ENCODE data around the gene R3HDM2. TPM values are rescaled to one million over a fixed set of nuclear protein-coding genes. Genes with fewer than 3 reads are reported as not detected.

The R3HDM2 gene
- total RNA-seq, 1 experiment from 2014 or later, result 16.6 TPM

DNA sequence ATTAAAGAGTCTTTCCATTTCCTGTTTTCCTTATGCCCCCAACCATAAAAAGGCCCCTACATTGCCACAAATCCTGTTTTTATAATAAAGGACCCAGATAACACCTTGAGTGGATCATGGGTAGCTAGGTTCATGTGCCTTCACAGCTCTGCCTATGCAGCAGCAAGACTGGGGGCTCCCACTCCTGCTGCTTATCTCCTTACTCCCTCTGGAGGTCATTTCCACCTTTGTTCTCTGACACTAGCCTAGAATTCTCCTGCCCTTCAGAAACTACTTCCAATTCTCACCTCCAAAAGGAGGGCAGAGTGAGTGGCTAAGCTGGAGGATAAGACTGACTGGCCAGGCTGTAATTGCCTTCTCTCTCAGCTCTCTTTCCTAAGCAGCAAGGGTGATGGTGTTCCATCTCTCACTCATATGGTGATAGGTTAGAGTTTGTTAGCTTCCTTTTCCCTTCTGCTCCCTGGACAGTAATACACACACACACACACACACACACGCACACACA, 159.8 kb downstream of the R3HDM2 start:
- DNase-seq (ENCODE audit: low read depth), result no peak

DNA sequence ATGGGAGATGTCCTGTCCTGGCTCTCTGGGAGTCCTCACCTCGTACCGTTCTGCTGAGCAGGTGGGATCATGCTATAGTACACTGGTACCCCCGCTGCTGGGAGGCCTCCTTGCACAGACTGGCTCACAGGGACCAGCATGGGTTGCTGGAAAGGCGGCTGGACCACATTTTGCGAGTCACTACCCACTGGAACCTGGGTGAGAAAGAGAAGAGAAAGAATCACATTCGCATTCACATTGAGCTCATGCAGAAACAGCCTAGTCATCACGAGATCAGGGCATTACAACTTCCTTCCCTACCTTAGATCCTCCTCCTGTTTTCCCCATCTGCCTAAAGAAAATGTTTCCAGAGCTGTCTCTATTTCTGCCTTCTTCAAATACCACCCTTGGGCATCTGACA, 162.6 kb downstream of the R3HDM2 start:
- peak; percentile 60 for DNase-seq (ENCODE audit: low read depth)

DNA sequence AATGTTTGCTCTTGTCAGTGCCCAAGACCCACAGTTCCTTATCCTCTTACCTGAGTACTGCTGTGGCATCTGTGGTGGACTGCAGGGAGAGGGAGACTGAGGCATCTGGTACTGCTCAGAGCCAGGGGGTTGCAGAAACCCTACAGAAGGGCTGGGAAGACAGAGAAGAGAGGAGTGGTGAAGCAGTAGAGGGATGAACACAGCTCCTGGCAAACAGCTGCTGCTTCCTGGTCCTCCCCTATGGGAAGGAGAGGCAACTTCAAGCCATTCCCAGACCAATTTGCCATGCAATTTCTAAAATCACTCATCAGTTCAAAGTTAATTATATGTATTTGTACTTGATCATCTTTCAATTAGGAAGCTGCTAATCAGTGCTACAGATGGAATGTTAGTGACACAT, 164.2 kb downstream of the R3HDM2 start:
- no peak for DNase-seq (ENCODE audit: low read depth)

DNA sequence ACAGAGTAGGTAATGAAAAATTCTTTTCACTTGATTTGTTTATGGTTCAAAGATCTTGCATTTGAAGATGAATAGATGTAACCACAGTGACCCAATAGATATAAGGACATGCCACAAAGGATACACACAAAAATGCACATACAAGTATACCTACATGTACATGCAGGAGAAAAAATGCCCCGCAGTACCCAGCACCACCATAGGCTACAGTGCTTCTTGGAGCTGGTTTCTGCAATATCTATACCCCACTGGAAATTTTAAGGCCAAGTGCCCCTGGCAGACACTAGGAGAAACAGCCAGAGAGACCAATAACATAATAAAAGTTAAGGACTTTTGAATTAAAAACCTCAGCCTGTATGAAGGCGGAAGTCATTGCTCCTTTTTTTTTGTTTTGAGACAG, 167.7 kb downstream of the R3HDM2 start:
- no peak for DNase-seq (ENCODE audit: low read depth)

DNA sequence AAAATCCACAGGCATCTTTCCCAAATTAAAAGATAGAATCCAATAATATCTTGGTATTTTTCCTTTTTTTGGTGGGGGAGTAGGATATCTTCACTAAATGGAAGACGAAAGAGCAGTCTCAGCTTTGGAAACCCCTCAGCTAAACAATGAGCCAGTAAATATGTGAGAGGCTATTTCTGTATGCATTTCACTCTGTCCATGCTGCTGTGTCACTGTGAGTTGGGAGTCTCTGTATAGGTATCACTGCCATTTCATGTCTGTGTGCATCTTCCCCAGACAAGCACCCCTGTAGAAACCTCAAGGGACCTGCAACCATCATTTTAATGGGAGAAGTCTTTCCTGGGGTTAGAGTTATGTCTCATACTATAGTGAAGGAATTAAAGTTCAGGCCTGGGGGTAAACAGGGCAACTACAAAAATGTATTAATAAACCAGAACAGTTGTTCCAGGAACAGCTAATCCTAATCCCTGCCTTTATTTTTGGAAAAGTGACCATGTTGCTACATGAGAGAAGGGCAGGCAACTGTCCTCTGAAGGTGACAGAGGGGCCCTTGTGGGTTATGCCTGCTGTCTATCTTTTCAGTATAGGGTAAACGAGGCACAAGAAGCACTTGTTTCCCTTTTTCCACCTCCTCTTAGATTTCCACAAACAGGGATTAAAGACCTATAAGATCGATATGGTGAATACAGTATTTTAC, 168.6 kb downstream of the R3HDM2 start:
- no peak for DNase-seq (ENCODE audit: low read depth)

DNA sequence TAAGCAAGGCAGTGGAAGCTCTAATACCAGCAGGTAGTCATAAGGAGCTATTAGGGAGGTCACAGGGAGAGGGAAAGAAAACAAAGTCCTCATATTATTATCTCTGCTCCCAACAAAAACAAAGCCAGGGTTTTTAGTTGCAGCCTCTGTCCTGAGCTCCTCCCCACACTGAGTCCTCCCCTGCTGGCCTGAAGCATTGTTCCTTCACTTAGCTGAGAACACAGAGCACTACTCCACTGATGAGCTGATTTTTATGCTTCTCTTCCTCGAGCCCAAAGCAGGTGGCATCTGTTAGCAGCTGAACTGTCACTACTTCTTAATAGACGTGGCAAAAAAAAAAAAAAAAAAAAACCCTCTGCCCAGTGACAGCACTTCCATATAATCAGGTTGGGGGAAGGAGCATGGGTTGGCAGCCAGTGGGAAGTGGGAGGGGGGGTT, 169.4 kb downstream of the R3HDM2 start:
- DNase-seq (ENCODE audit: low read depth), result no peak

DNA sequence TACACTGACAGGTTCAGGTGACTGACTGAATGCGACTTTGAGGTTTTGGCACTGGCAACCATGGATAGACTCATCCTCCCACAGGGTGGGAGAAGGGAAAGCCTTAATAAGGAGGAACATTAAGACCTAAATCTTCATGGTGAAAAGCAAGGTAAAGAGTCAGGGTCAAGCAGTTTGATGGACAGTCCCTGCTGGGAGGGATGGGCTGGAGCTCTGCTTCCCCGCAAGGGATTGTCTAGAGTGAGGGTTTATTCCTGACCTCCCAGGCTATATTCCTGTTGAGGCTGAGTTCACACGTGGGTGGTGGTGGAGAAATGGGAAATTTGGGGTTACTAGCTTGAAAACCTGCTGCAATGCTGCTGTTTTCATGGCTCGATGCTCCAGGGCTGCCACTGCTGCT, 170.5 kb downstream of the R3HDM2 start:
- no peak for DNase-seq (ENCODE audit: low read depth)

DNA sequence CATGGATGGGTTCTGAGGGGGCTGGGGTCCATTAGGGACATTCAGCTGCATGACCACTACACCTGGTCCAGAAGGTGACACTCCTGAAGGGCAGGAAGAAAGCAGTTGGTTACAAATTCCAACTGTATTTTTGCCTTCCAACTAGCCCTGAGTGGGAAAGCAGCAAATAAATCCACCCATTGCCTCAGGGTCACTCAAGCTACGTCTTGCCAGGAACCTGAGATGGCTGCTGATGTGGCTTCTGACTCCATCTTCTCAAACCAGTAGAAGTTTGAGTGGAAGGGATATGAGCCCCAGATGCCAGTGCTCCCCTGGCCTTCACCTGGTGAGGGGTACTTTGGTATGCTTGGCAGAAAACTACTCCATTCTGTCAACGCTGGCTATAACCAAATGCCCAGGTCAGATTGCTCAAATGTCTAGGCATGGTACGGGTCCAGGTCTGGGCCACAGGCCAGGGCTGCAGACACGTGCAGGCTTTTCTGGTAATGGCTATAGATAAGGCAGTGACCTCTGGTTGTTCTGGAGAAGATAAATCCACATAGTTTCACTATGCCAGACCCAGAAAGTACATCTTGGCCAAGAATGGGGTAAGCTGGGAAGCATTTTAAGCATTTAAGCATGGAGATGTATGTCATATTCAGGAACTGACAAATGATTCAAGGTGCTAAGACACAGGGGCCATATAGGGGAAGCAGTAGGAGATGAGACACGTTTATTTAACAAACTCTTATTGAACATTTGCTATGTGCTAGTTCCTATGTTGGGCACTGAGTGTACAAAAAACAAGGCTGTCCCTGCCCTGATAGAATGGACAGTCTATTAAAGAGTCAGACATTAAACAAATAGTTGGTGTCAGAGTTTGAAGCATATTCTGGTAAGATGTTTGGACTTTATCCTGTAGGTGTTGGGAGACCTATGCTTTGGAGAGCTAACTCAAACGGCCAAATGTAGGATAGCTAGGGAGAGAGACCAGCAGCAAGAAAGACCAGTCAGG, 171.6 kb downstream of the R3HDM2 start:
- DNase-seq (ENCODE audit: low read depth), result no peak

DNA sequence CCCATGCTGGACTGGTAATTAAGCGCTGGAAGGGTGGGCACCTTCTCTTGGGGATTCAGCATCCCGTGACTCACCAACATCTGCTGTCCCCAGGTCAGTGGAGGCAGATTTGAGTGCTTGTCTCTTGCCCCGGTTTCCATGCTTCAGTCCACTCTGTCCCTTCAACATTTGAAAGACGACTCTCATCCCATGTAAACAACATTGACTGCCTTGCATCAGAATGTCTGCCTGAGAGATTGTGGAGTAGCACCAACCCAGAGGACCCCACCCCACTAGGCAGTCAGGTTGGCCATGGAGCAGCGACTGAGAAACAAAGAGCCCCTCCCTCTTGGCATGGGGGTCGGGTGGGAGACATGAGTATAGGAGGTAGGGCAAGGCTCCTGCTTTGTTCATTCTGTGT, 174.9 kb downstream of the R3HDM2 start:
- DNase-seq (ENCODE audit: low read depth), result no peak

DNA sequence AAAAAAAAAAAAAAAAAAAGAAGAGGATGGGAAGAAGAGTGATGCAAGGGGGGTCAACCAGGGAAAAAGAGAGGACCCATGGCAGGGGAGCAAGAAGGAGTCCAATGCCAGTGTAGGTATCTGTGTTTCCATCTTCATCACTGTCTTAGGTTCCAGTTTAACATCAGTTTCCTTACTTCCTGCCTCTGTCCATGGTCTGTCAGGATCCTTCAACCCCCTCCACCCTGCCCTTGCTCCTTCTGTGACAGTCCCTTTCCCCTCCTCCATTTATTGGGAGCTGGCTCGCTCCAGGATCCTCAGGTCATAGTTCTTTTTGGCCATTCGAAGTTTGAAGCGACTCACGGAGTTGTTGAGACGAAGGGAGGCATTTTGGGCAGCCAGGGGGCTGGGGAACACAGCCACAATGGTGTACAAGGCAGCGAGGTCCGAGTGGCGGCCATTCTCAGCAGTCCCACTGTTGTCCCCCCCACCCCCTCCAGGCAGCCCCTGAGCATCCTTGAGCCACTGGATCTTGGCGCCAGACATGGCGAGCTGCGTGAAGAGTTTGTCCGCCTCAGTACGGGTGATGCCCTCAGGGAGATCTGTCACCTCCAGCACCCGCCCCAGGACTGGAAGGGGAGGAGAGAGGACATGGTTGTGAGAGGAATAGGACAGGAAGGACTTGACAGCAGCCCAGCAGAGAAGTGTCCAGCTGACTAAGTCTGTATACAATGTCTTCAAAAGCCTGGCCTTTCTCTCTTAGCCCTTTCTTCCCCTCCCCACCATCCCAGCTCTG, 176.2 kb downstream of the R3HDM2 start:
- no peak for DNase-seq (ENCODE audit: low read depth)

DNA sequence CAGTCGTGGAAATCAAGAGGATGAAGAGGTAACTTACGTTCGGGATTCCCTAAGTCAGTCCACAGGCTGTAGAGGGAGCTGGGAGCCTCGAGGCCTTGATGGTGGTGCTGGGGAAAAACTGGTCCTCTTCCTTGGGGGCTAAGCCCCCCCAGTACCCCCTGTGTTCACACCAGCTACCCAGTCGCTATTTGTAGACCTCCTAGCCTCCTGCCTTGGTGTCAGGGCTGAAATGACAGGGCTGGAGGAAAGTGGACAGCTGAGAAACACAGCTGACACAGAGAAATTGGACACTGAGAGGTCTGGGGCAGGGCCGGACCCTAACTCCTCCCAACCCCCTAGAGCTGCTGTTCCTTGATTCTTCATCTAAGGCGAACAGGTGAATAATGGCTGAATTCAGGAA, 179.9 kb downstream of the R3HDM2 start, which contains the start of gene STAC3:
TSS of gene STAC3 (minus strand) at position 232 of the 400 bp plus-strand sequence. CDS start 1,551 bp downstream, outside the sequence.
- DNase-seq (ENCODE audit: low read depth), result peak; percentile 79

DNA sequence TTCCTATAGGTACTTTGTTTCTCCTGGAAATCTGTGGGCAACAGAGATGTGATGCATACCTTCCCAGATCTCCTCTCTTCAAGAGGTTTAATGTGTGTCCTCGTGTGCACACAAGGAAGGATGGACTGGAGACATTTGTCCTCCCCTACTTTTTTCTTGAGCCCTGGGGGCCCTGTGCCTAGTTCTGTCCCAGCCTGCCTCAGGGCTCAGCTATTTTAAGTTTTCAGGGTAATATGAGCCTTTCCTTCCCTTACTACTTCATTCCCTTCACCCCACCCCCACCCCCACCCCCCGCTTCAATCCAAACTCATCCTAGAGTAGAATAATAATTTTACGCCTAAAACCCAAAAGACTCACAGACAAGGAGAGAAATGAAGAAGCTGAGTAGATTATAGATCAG, 180.3 kb downstream of the R3HDM2 start:
- no peak for DNase-seq (ENCODE audit: low read depth)

DNA sequence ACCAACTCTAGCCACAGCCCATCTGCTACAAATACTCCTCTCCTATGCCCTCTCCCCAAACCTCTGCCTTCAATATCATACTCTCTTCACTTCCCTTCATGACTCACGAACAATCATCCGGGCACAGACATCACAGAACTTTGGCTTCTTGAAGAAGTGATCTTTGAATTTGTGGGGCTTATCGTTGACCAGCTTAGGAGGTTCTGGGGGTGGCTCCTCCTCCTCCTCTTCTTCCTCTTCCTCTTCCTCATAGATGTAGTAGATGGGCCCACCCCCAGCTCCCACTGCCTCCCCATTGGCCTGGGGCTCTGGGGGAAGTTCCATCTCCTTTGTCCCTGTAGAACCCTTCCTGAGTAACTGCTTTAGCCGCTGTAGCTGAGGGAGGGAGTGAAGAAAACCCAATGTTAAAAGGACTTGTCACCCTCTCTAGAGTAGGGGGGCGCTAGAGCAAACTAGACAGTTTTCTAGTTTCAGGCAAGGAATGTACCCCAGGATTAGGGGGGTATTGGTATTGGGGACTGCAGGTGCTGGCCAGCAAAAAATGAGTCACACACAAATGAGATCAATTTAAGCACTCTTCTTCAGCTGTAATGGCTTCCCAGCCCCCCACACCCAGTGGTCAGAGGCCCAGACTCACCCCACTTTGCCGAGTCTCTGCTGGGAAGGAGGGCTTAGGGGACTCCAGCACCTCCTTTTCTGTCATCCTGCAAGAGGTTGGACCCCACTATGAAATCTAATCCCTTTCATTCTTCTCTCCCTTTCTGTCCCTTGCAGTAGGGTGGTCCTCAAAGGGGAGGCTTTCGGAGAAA, 181.7 kb downstream of the R3HDM2 start:
- DNase-seq (ENCODE audit: low read depth), result no peak

DNA sequence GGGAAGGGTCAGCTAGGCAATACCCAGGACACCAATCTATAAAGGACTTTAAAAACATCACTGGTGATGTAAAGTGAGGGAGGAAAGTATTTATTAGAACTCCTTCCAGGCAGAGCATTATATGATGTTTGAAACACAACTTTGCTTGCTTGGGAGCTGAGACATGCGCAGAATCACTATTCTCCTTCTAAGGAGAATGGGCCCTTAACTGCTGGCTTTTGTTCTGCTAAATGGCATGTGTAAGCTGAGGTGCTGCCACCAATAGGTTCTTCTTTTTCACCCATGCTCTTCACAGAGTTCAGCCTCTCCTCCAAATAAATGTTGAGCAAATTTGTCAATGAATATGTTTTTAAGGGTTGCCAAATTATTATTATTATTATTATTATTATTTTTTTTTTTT, 183.8 kb downstream of the R3HDM2 start:
- DNase-seq (ENCODE audit: low read depth), result no peak

DNA sequence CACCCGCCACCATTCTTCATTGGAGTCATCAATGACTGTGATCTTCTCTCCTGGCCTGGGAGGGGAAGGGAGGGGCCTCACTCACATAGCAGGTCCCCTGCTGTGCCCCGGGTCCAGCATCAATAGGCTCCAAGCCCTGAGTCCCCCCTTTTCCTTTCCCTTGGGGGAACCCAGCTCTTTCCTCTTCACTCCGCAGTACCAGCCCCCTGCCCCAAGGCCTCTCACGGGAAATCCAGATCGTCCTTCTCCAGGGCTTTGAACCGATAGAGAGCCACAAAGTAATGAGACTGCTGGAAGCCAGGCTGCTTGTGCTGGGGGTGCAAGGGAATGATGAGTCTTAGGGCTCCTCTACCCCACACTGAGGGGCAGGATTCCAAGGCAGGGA, 186.5 kb downstream of the R3HDM2 start:
- DNase-seq (ENCODE audit: low read depth), result no peak

DNA sequence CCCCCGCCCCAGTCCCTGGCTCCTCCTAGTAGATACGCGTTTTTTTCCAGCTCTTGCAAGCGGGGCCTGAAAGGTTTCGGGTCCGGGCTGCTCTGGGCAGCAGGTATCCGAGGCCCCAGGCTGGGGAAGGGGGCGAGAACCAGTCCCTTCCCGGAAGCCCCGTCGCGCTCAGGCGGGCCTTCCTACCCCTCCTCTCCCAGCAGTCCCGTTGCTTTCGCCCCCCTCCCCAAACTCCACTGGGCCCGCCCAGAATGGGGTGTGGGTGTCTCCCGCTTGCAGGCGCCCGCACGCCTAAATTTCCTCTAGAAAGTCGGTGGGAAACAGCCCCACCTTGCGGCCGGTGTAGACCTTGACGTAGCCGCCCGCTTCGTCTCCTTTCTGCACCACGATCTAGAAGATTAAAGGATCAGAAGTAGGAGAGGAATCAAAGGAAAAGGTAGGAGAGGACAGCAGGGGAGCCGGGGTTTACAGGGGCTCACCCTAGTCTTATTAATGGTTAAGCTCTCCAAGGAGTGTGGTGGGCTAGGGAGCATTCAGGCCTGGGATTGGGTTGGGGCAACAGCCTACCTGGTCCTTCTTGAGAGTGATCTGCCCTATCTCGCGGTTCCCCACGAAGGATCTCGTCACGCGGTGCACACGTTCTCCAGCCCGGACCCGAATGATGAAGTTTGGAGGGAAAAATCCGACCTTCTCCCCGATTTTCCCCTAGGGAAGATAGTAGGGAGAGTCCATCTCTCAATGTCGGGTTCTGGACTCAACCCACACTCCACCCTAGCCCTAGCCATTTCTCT, 187.1 kb downstream of the R3HDM2 start:
- DNase-seq (ENCODE audit: low read depth), result no peak

DNA sequence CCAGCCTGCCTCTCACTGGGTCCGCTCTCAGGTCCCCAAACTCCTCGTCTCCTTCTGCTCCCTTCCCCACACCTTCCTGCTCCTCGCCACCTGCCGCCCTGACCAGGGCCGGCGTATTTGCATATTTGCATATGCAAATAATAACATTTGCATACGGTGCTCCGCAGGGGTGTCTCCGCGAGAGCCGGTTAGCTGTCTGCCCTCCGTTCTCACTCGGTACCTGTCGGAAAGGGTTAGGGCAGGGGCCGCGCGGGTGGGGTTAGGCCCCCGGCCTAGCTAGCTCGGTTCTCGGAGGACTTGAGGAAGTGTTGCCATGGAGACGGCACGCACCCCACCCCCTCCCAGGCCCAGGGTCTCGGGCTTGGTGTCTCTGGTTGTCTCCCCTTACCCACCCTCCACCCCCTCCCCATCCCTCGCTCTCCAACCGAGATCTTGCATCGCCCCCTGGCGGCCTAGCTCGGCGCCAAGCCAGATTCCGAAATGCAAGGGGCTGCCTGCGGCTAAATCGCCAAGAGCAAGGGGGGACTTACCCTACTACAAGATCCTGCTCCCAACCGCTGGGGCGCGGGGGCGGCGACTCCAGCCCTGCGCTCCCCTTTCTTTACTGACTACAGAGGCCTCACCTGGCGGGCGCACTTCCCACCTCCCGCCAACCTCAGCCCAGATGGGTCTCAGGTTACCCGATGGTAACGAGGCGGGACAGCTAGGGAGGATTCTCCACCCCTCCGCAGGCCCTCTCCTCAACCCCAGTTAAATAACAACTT, 188.0 kb downstream of the R3HDM2 start:
- DNase-seq (ENCODE audit: low read depth), result no peak

DNA sequence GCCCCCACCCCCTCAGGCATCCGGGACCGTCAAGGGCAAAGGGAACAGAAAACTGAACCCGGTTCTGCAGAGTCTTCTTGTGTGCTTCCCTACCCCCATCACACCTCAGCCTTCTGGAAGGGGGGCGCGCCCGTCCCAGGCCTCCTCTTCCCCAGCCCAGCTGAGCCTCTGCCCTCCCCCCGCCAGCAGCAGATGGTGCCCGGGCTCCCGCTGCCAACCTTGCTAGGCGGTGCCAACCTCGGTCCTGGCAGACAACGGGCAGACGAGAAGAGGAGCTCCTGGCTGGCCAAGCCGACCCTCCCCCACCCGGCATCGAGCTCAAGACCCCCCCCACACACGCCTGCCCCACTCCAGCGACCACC, 188.5 kb downstream of the R3HDM2 start:
- DNase-seq (ENCODE audit: low read depth), result no peak

All from LHCN-M2 (cell line).